ENCODE results near the gene PEX12.
A peak's percentile ranks its signal among the peaks of the same experiment; 100 is the strongest.

The PEX12 gene

DNA sequence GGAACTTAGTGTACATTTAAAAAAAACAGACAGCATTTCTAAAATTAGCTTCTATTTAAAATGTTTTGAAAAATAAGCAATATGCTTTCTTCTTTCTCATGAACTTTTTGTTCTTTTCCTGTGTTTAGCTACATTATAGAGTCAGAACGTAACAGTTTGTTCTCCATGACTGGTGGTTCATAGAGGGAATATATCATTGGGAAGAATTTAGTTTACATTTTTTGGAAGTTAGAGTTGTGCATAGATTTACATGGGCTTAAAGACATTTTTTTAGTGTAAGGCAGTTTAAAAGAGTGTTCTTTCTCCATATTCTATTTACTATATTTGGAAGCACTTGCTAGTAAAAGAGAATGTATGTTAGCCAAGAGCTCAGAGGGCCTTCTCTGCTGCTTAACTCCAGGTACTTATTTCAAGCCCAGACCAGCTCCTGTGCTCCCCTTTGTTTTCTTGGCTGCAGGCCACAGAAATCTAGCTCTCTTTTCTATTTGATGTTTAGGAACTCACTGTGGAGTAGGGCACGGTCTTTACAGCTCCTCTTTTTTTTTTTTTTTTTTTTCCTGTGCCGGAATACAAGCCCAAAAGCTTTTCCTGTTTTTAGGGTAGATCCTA lies 29.0 kb upstream of the PEX12 start:
- no peaks in the 10 kb centered on the region for H3K4me1 ChIP-seq (ENCODE audit: control insufficient read depth, insufficient read depth, low read length, unreplicated experiment)
- no peaks in the 10 kb centered on the region for H3K27me3 ChIP-seq (ENCODE audit: insufficient read depth, low read length)
- H3K4me3 ChIP-seq (ENCODE audit: low read depth, low read length): no peak overlapping the region
- H3K36me3 ChIP-seq (ENCODE audit: insufficient read depth, low read length): peaks cover 12% of the 10 kb centered on the region
- H2AFZ ChIP-seq (ENCODE audit: low read length, unreplicated experiment): no peak overlapping the region
- peaks cover 8% of the 10 kb centered on the region for H3K79me2 ChIP-seq (ENCODE audit: control insufficient read depth, insufficient read depth, low read length, unreplicated experiment)
- H3K27ac ChIP-seq (ENCODE audit: low read depth, low read length): no peak overlapping the region

DNA sequence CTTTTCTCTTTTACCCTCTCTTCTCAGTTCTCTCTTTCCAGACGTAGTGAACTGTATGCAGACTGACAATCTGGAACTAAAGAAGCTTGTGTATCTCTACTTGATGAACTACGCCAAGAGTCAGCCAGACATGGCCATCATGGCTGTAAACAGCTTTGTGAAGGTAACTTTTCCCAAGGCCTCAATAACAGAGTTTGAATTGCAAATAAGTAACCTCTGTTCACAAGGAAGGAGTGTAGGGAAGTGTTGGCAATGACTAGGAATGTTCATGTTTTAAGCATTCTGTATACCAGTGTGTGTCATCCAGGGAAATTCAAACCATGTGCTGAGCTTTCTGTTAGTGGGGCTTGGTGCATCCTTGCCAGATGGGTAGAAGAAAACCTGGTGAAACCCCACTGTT lies 27.3 kb upstream of the PEX12 start:
- H3K27ac ChIP-seq (ENCODE audit: low read depth, low read length): peak overlapping the region; percentile 24
- peaks cover 12% of the 10 kb centered on the region for H3K36me3 ChIP-seq (ENCODE audit: insufficient read depth, low read length)

DNA sequence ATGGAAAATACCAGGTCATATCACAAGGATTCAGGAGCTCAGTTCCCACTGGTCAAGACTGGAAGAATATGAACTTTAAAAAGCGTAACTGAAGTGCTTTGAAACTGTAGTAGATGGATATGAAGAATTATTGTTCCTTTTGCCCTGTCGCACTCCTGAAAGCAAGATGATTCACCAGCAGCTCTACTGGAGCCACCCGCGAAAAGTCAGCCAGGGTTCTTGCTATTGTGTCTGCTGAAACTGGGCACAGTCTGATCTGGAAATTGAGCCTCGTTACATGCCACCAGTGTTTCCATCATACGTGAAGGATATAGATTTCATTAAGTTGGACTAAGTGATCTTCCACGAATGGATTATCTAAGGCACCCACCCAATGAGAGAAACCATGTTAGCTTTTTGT lies 25.3 kb upstream of the PEX12 start:
- no peak overlapping the region for H3K4me3 ChIP-seq (ENCODE audit: low read depth, low read length)
- H3K4me1 ChIP-seq (ENCODE audit: control insufficient read depth, insufficient read depth, low read length, unreplicated experiment): no peaks in the 10 kb centered on the region
- H2AFZ ChIP-seq (ENCODE audit: low read length, unreplicated experiment): no peak overlapping the region
- no peak overlapping the region for H3K27ac ChIP-seq (ENCODE audit: low read depth, low read length)
- peaks cover 10% of the 10 kb centered on the region for H3K79me2 ChIP-seq (ENCODE audit: control insufficient read depth, insufficient read depth, low read length, unreplicated experiment)
- H3K27me3 ChIP-seq (ENCODE audit: insufficient read depth, low read length): no peaks in the 10 kb centered on the region
- H3K36me3 ChIP-seq (ENCODE audit: insufficient read depth, low read length): peaks cover 25% of the 10 kb centered on the region

More for the DNA sequence above, 27.3 kb upstream of the PEX12 start:
- no peak overlapping the region for H3K4me3 ChIP-seq (ENCODE audit: low read depth, low read length)
- no peaks in the 10 kb centered on the region for H3K27me3 ChIP-seq (ENCODE audit: insufficient read depth, low read length)
- H2AFZ ChIP-seq (ENCODE audit: low read length, unreplicated experiment): no peak overlapping the region
- H3K79me2 ChIP-seq (ENCODE audit: control insufficient read depth, insufficient read depth, low read length, unreplicated experiment): peaks cover 8% of the 10 kb centered on the region
- H3K4me1 ChIP-seq (ENCODE audit: control insufficient read depth, insufficient read depth, low read length, unreplicated experiment): no peaks in the 10 kb centered on the region

DNA sequence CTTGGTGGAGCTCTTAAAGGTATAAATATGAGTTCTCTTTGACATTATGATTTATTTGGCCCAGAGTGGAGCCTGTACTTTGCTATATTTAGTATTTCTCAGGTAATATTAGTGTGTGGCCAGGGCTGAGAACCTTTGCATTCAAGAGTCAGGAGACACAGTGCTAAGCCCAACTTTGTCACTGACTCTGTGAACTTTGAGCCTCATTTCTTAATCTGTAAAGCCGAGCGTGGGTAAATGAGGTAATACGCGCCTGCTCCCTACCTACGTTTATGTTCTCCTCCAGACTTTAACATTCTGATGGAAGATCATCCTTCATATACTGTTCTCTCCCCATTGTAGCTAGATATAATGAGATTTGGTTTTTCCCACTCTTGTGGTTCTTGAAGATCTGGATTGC lies 19.2 kb upstream of the PEX12 start:
- Histone ChIP-seq H3K36me3 (ENCODE audit: insufficient read depth, low read length) (peaks cover 51% of the 10 kb centered on the region), H3K27ac (ENCODE audit: low read depth, low read length) (no peak overlapping the region), H3K4me3 (ENCODE audit: low read depth, low read length) (no peak overlapping the region), H2AFZ (ENCODE audit: low read length, unreplicated experiment) (no peak overlapping the region), H3K27me3 (ENCODE audit: insufficient read depth, low read length) (no peaks in the 10 kb centered on the region), H3K4me1 (ENCODE audit: control insufficient read depth, insufficient read depth, low read length, unreplicated experiment) (no peaks in the 10 kb centered on the region), H3K79me2 (ENCODE audit: control insufficient read depth, insufficient read depth, low read length, unreplicated experiment) (peaks cover 51% of the 10 kb centered on the region)

DNA sequence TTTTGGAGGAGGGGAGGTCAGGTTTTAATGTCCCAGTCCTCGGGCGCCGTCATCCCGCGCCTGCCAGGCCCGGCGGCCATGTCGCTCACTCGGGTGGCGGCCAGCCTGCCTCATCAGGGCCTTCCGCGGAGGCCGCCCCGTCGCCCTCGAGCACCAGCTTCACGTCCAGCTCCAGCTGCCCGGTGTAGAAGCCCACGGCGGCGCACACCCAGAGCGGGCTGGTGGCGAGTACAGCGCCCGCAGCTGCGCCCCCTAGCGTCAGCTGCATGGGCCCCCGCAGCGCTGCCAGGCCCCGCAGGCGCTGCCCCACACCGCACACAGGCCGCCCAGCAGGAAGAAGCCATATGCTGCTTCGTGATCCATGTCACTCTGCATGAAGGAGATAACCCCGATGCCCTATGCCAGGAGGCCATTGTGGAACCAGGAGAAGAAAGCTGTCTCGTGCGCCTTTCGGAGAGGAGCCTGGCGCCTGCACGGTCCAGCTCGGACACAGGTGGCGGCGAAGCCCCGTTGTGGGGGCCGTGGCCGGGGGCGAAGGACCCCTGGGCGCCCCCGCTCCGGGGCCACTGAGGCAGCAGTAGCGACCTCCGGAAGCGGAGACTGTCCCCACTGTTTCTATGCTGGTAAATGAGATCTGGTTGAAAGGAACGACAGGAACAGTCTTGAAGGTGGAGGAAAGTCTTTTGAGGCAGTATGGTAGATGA lies 18.3 kb upstream of the PEX12 start:
- Histone ChIP-seq H2AFZ (ENCODE audit: low read length, unreplicated experiment) (no peak overlapping the region), H3K27me3 (ENCODE audit: insufficient read depth, low read length) (no peaks in the 10 kb centered on the region), H3K79me2 (ENCODE audit: control insufficient read depth, insufficient read depth, low read length, unreplicated experiment) (peaks cover 59% of the 10 kb centered on the region), H3K4me1 (ENCODE audit: control insufficient read depth, insufficient read depth, low read length, unreplicated experiment) (no peaks in the 10 kb centered on the region), H3K36me3 (ENCODE audit: insufficient read depth, low read length) (peaks cover 50% of the 10 kb centered on the region), H3K4me3 (ENCODE audit: low read depth, low read length) (no peak overlapping the region), H3K27ac (ENCODE audit: low read depth, low read length) (no peak overlapping the region)

DNA sequence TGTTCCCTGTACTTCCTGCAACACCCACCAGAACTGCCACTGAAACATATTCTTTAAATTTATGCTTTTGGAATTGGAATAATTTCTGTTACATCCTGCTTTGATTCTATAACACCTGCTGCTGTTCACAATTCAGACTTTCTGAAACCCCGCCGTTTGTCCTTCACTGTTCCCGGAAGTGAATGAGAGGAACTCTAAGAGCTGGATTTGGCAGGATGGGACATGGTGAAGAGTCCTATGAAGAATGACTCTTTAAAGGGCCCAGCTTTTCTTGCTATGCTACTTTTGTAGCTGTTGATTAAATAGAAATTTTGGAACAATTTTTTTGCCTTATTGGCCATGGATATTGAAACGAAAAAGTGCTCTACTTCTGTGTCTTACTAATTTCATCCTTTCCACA lies 17.7 kb upstream of the PEX12 start:
- Histone ChIP-seq H3K27me3 (ENCODE audit: insufficient read depth, low read length) (no peaks in the 10 kb centered on the region), H3K4me3 (ENCODE audit: low read depth, low read length) (no peak overlapping the region), H2AFZ (ENCODE audit: low read length, unreplicated experiment) (no peak overlapping the region), H3K79me2 (ENCODE audit: control insufficient read depth, insufficient read depth, low read length, unreplicated experiment) (peaks cover 65% of the 10 kb centered on the region), H3K4me1 (ENCODE audit: control insufficient read depth, insufficient read depth, low read length, unreplicated experiment) (no peaks in the 10 kb centered on the region), H3K36me3 (ENCODE audit: insufficient read depth, low read length) (peaks cover 50% of the 10 kb centered on the region), H3K27ac (ENCODE audit: low read depth, low read length) (no peak overlapping the region)

DNA sequence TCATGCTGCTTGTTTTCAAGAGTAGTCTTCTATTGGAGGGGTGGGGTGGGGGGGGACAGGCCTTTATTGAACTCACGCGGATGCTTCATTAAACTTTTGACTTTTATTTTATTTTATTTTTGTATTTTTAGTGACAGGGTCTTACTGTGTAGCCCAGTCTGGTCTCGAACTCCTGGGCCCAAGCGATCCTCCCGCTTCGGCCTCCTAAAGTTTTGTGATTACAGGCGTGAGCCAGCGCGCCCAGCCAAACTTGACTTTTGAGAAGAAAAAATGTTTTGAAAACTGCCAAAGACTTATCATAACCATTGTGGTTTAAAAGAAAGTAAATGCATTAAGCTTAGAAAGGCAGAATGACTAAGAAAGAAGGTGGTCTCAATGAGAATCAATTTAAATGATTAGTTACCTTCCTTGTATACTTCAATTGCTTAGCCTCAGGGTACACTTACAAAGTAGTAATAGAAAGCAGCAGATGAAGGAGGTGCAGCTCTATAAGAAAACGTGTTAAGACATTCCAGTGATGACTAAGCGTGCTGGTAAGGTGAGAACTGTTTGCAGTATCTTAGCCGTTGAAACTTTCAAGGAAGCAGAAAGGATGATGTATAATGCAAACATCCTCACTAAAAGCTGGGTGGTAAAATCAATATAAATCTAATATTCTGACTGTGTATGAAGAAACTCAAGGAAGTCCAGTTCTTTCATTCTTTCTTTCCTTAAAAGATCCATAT lies 10.0 kb upstream of the PEX12 start:
- H3K27ac ChIP-seq (ENCODE audit: low read depth, low read length): peak overlapping the region; percentile 85
- H3K4me1 ChIP-seq (ENCODE audit: control insufficient read depth, insufficient read depth, low read length, unreplicated experiment): peaks cover 18% of the 10 kb centered on the region
- H3K36me3 ChIP-seq (ENCODE audit: insufficient read depth, low read length): no peaks in the 10 kb centered on the region; the same call in 1 of the 2 replicates
- H3K4me3 ChIP-seq (ENCODE audit: low read depth, low read length): peak overlapping the region; percentile 87
- H3K79me2 ChIP-seq (ENCODE audit: control insufficient read depth, insufficient read depth, low read length, unreplicated experiment): peaks cover 60% of the 10 kb centered on the region
- no peak overlapping the region for H2AFZ ChIP-seq (ENCODE audit: low read length, unreplicated experiment)
- H3K27me3 ChIP-seq (ENCODE audit: insufficient read depth, low read length): no peaks in the 10 kb centered on the region

DNA sequence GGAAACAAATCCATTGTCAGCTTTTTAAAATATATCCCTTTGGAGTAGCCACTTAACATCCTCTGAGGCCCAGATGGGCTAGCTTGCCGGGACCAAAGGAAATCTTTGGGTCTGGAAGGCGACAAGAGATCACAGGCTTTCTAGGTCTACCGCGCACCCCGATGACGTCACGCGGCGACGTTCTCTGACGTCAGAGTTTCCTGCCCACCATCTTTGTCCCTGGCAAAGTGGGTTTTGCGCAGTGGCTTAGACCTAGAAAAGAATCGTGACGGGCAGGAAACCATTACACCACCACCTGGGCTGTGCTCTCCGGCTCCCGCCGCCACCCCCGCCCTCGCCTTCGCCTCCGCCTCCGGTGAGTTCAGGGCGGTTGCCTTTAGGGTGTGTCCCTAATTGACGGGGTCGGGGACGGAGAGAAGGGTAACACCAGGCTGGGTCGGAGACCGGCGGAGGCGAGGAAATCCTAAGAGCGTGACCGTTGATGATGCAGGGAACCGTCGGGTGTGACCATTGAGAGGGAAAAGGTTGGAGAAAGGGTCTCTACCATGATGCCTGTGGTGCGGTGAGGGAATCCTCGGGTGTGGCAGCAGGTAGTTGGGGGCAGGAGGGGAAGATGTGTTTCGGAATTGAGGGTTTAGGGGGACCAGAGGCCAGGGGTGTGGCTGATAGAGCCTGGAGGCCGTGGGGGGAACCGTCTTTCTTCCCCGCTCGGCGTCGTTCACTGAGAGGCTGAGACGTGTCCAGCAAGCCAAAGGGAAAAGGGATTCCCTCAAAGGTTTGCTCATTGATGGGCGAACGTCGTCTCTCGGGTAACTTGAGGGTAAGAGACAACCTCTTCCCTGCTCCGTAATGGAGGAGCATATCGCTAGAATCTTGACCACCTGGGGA lies 8.9 kb upstream of the PEX12 start, which contains the start of gene AP2B1:
Gene AP2B1 (plus strand): TSS at position 249 of the 888 bp plus-strand sequence. CDS start 6,709 bp downstream, outside the sequence.
- Histone ChIP-seq H3K36me3 (ENCODE audit: insufficient read depth, low read length) (no peaks in the 10 kb centered on the region), H3K4me3 (ENCODE audit: low read depth, low read length) (peak within 1 kb of the TSS; percentile 87), H3K27me3 (ENCODE audit: insufficient read depth, low read length) (no peaks in the 10 kb centered on the region), H2AFZ (ENCODE audit: low read length, unreplicated experiment) (peak within 1 kb of the TSS; percentile 83), H3K4me1 (ENCODE audit: control insufficient read depth, insufficient read depth, low read length, unreplicated experiment) (peaks cover 18% of the 10 kb centered on the region), H3K79me2 (ENCODE audit: control insufficient read depth, insufficient read depth, low read length, unreplicated experiment) (peaks cover 51% of the 10 kb centered on the region), H3K27ac (ENCODE audit: low read depth, low read length) (peak within 1 kb of the TSS; percentile 85)

DNA sequence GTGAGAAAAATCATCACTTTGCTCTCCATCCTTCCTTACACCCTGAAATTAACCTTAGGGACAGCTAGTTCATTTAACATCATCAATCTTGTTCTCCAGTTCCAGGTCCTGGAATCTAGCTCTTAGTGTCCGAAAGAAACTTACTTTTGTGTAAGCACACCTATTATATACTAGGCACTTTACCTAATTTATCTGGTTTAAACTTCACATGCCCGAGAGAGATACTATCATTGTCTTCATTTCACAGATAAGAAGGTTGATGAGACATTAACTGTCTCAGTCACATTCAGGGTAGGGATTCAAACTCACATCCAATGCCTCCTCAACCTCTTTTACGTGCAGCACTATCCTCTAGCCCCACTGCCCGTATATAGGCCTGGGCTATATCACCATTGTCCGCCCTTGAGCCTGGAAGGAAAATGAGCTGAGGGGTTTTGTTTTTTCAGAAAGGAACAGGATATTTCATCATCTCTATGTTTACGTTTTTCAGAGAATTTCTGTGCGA lies 8.2 kb upstream of the PEX12 start:
- H3K79me2 ChIP-seq (ENCODE audit: control insufficient read depth, insufficient read depth, low read length, unreplicated experiment): peaks cover 44% of the 10 kb centered on the region
- H3K4me3 ChIP-seq (ENCODE audit: low read depth, low read length): peak overlapping the region; percentile 87
- peaks cover 18% of the 10 kb centered on the region for H3K4me1 ChIP-seq (ENCODE audit: control insufficient read depth, insufficient read depth, low read length, unreplicated experiment)
- H3K27me3 ChIP-seq (ENCODE audit: insufficient read depth, low read length): no peaks in the 10 kb centered on the region
- H3K27ac ChIP-seq (ENCODE audit: low read depth, low read length): peak overlapping the region; percentile 85
- H2AFZ ChIP-seq (ENCODE audit: low read length, unreplicated experiment): peak overlapping the region; percentile 83
- no peaks in the 10 kb centered on the region for H3K36me3 ChIP-seq (ENCODE audit: insufficient read depth, low read length)

DNA sequence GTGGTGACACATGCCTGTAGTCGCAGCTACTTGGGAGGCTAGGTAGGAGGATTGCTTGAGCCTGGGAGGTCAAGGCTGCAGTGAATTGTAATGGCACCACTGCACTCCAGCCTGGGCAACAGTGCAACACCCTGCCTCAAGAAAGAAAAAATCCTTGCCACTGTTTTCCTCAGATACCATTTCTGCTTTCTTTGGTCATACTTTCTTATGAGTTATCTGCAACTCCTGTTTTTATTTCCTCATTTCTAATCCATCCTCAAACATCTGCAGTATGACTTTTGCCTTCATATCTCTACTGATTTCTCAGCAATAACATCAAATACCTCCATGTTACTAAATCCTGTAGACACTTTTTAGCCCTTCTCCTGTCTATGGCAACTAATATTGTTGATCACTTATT lies 5.7 kb upstream of the PEX12 start:
- Histone ChIP-seq H2AFZ (ENCODE audit: low read length, unreplicated experiment) (no peak overlapping the region), H3K27ac (ENCODE audit: low read depth, low read length) (no peak overlapping the region), H3K79me2 (ENCODE audit: control insufficient read depth, insufficient read depth, low read length, unreplicated experiment) (peaks cover 18% of the 10 kb centered on the region), H3K27me3 (ENCODE audit: insufficient read depth, low read length) (no peaks in the 10 kb centered on the region), H3K36me3 (ENCODE audit: insufficient read depth, low read length) (no peaks in the 10 kb centered on the region), H3K4me3 (ENCODE audit: low read depth, low read length) (no peak overlapping the region), H3K4me1 (ENCODE audit: control insufficient read depth, insufficient read depth, low read length, unreplicated experiment) (peaks cover 16% of the 10 kb centered on the region)

Measured in ACC112 (cell line).